Hypothalamus (tissue), 51 donors: ENCODE measurements around the gene FARSA.
A peak's percentile ranks its signal among the peaks of the same experiment; 100 is the strongest.
"Not testable (repeated sequence)": the region's sequence is repeated elsewhere in the genome, so short reads cannot be mapped to it uniquely, and the experiment has no call there.

Source experiments
- DNase-seq, 51 donors: peaks; one replicate each; lab custom pipeline; 2025; lab: John Stamatoyannopoulos, UW

Gene FARSA

GRCh38 chr19:12955575-12955974 is 22.1 kb upstream of the FARSA start:
- DNase-seq: not testable (repeated sequence)

DNA sequence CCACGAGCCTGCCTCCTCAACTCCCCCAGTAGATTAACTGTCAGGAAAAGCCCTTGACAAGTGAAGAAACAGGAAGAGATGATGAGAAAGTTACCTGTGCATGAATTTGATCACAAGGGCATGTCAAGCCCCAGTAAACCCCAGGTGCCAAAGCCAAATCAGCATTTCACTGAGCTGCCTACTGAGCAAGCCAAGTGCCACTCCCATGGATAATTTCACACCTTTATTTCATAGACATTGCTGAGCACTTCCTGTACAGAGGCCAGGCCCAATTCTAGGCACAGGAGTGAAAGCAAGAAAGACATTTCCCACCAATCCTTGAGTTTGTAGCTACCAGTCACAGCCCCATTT is 21.1 kb upstream of the FARSA start:
- no peak for DNase-seq

- DNase-seq: no peak
These were observed 20.5 kb upstream of the FARSA start for GRCh38 chr19:12953799-12954611.

DNA sequence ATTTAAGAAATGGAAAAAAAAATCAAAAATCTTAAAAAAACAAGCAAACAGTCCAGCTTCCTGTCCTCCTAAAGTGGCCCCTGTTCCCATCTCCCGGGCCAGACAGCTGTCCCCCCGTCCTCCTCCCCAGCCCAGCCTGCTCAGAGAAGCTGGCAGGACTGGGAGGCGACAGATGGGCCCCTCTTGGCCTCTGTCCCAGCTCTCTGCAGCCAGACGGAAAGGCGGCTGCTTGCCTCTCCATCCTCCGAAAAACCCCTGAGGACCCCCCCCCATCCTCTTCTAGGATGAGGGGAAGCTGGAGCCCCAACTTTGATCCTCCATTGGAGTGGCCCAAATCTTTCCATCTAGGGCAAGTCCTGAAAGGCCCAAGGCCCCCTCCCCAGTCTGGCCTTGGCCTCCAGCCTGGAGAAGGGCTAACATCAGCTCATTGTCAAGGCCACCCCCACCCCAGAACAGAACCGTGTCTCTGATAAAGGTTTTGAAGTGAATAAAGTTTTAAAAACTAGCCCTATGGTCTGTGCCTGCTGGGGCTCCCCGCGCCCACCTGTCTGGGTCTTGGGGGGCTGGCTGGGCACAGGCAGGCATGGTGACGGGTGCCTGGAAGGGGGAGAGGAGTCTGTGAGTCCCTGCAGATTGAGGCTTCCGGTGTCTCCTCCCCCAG is 19.8 kb upstream of the FARSA start:
- peak in 38 of 51 donors; percentile 4 to 75 (median 44) for DNase-seq

GRCh38 chr19:12952488-12953137 is 19.1 kb upstream of the FARSA start:
- peak in 6 of 51 donors; percentile 39 to 59 (median 48) for DNase-seq

GRCh38 chr19:12952050-12952449 is 18.5 kb upstream of the FARSA start:
- not testable (repeated sequence) for DNase-seq

- no peak for DNase-seq
These were observed 16.1 kb upstream of the FARSA start for GRCh38 chr19:12949363-12950283.

DNA sequence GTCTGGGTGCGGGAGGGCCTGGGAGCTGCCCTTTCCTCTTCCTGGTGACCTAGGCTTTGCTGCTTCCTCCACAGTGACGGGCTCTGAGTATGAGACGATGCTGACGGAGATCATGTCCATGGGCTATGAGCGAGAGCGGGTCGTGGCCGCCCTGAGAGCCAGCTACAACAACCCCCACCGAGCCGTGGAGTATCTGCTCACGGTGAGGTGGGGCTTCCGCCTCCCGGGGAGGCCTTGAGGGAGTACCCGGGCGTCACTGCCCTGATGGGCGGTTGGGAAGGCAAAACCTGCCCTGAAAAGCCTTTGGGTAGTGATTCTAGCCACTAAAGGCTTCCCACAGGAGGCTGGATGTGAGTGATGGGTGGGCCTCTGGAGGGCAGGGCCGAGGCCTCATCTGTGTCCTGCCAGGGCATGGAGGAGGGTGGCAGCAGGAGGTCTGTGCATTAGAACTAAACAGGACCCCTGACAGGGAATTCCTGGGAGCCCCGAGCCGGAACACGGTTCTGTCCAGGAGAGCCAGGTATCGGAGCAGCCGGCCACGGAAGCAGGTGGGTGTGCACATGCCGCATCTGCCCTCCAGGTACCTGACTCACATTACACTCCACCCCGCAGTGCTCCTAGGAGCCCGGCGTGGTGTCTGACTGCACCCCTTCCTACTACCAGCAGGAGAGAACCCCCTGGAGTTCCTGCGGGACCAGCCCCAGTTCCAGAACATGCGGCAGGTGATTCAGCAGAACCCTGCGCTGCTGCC is 15.3 kb upstream of the FARSA start:
- DNase-seq: no peak

- no peak for DNase-seq
These were observed 14.4 kb upstream of the FARSA start for GRCh38 chr19:12947702-12948611.

GRCh38 chr19:12946731-12947496 is 13.4 kb upstream of the FARSA start:
- DNase-seq: no peak

GRCh38 chr19:12946092-12946721 is 12.7 kb upstream of the FARSA start:
- peak in 20 of 51 donors; percentile 12 to 72 (median 46) for DNase-seq

GRCh38 chr19:12945479-12946091 is 12.1 kb upstream of the FARSA start, which contains the start of gene RAD23A:
RAD23A (plus strand) TSS chr19:12945862; CDS start chr19:12945949, 87 bp downstream.
- peak; percentile 50 to 94 (median 86) for DNase-seq

GRCh38 chr19:12944104-12944674 is 10.7 kb upstream of the FARSA start:
- DNase-seq: no peak

- no peak for DNase-seq
These were observed 10.0 kb upstream of the FARSA start for GRCh38 chr19:12943437-12944044.

DNA sequence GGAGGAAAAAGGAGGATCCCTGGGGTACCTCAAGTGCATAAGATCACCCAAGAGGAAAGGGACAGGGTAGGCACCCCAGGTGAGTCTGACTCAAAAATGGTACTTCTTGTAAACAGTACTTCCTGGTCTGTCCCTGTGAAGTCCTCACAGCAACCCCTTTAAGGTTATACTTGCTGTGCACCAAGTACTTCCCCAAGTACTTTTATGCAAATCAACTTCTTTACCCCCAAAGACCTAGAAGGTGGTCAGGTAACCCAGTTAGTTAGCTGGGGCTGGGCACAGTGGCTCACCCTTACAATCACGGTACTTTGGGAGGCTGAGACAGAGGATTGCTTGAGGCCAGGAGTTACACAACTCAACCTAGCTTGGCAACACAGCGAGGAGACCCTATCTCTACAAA is 7.4 kb upstream of the FARSA start:
- DNase-seq: no peak

DNA sequence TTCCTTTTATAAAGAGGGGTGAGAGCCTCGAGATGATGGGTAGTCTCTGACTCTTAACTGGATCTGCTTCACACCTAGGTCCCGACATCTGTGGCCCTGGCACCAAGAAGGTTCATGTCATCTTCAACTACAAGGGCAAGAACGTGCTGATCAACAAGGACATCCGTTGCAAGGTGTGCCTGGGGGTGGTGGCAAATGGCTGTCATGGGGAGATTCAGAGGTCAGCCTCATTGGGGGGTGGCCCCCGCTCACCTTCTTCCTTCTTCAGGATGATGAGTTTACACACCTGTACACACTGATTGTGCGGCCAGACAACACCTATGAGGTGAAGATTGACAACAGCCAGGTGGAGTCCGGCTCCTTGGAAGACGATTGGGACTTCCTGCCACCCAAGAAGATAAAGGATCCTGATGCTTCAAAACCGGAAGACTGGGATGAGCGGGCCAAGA is 6.5 kb upstream of the FARSA start:
- no peak for DNase-seq
